Type B pancreatic cell (in vitro differentiated cells): ENCODE results near the gene IMMP2L. TPM values are rescaled to one million over a fixed set of nuclear protein-coding genes. Genes with fewer than 3 reads are reported as not detected.

Experiments
- DNase-seq: peaks from one replicate; pipeline ENCODE4 v3.0.0; 2021; ENCODE audit warnings: mixed read lengths; ENCODE audit not compliant: unreplicated experiment; ENCODE audit errors: extremely low spot score
- H3K27ac Mint-ChIP-seq: 2 replicates; pipeline ENCODE4 v1.8.0; 2021; ENCODE audit warnings: mild to moderate bottlenecking, mixed read lengths
- H3K27me3 Mint-ChIP-seq: 2 replicates; pipeline ENCODE4 v1.8.0; 2021; ENCODE audit warnings: mixed read lengths
- H3K36me3 Mint-ChIP-seq: 2 replicates; pipeline ENCODE4 v1.8.0; 2021; ENCODE audit warnings: mixed read lengths
- H3K4me1 Mint-ChIP-seq: one replicate; pipeline ENCODE4 v1.8.0; 2021; ENCODE audit warnings: mixed read lengths; ENCODE audit not compliant: unreplicated experiment
- H3K4me3 Mint-ChIP-seq: 2 replicates; pipeline ENCODE4 v1.8.0; 2021; ENCODE audit warnings: mild to moderate bottlenecking, mixed read lengths
- H3K9me3 Mint-ChIP-seq: 2 replicates; pipeline ENCODE4 v1.8.0; 2021; ENCODE audit warnings: mixed read lengths
- total RNA-seq: library from RNA; stranded (reverse); gene quantifications from 2 replicates; pipeline ENCODE4 v1.2.1, GENCODE V29; 2021; ENCODE audit warnings: low replicate concordance
- TF ChIP-seq, protein P1 (sequence below): fragments of 200-600 bp; sonication (generic); conservative IDR thresholded peaks from 2 replicates; pipeline ENCODE4 v1.5.0; 2021; ENCODE audit warnings: antibody characterized with exemption, mild to moderate bottlenecking

IMMP2L gene
- total RNA-seq, 1 donor from 2014 or later = 23.0 TPM

DNA sequence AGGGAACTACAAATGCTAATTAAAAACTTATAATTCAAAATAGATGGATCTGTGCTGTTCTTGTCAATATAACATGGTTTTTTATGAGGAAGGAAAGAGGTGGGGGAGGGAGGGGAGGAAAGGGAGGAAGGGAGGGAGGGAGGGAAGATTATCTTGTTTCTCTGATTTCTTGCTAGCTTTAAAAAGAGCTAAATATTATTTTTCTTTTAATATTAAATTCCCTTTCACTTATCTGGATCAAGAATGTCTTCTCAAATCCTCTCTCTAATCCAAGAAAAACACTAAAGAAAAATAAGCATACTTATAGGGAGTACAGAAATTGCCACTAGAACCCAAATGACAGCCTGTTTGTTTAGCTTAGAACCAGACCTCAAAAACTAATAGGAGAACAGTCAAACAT, 416.2 kb downstream of the IMMP2L start:
- no peak overlapping the region for H3K4me3 Mint-ChIP-seq
- no peaks in the 10 kb centered on the region for H3K9me3 Mint-ChIP-seq
- no peak for DNase-seq
- H3K27ac Mint-ChIP-seq = no peak overlapping the region
- TF ChIP-seq, protein P1, sequence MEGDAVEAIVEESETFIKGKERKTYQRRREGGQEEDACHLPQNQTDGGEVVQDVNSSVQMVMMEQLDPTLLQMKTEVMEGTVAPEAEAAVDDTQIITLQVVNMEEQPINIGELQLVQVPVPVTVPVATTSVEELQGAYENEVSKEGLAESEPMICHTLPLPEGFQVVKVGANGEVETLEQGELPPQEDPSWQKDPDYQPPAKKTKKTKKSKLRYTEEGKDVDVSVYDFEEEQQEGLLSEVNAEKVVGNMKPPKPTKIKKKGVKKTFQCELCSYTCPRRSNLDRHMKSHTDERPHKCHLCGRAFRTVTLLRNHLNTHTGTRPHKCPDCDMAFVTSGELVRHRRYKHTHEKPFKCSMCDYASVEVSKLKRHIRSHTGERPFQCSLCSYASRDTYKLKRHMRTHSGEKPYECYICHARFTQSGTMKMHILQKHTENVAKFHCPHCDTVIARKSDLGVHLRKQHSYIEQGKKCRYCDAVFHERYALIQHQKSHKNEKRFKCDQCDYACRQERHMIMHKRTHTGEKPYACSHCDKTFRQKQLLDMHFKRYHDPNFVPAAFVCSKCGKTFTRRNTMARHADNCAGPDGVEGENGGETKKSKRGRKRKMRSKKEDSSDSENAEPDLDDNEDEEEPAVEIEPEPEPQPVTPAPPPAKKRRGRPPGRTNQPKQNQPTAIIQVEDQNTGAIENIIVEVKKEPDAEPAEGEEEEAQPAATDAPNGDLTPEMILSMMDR = no peak
- H3K27me3 Mint-ChIP-seq = no peaks in the 10 kb centered on the region
- H3K36me3 Mint-ChIP-seq = no peaks in the 10 kb centered on the region
- no peaks in the 10 kb centered on the region for H3K4me1 Mint-ChIP-seq

GRCh38 chr7:111145472-111145871, 416.8 kb downstream of the IMMP2L start:
- no peak for DNase-seq
- H3K27me3 Mint-ChIP-seq = no peaks in the 10 kb centered on the region
- H3K4me3 Mint-ChIP-seq = no peak overlapping the region
- no peak overlapping the region for H3K27ac Mint-ChIP-seq
- H3K9me3 Mint-ChIP-seq = no peaks in the 10 kb centered on the region
- no peaks in the 10 kb centered on the region for H3K4me1 Mint-ChIP-seq
- TF ChIP-seq, protein P1 = no peak
- H3K36me3 Mint-ChIP-seq = no peaks in the 10 kb centered on the region

DNA sequence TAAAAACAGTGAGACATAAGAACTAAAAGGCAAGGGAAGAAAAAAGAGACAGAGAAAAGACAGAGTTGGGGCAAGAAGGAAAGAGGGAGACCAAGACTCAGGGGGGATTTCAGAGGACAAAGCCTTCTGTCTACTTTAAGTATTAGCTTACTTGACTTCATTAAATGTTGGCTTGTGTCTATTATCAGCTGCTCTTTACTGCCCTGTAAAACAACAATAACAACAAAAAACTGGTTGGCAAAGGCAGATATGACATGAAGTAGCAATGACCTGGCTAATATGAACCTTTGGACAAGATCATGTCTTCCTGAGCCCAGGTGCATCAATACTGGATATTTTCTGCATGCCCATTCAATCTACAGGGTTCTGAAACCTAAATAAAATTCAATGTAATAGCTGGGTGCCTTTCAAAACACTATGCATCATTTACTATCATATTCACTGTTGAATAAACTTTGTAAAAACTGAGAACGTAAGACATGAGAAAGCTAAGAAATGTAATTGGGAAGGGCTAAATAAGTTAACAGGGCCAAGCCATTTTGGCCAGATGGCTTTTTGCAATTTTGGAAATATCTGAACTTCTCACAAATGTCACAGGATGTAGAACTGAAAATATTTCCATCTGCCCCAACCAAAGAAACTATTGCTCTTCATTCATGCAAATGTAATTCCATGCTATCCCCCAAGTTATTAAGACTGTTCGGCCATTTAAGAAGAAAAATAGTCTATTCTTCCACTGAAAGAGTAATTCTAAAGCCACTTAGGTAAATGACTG, 422.0 kb downstream of the IMMP2L start:
- H3K9me3 Mint-ChIP-seq = no peaks in the 10 kb centered on the region
- no peak overlapping the region for H3K4me3 Mint-ChIP-seq
- H3K27ac Mint-ChIP-seq = no peak overlapping the region
- DNase-seq = no peak
- TF ChIP-seq, protein P1 = no peak
- no peaks in the 10 kb centered on the region for H3K27me3 Mint-ChIP-seq
- no peaks in the 10 kb centered on the region for H3K36me3 Mint-ChIP-seq
- peaks cover 5% of the 10 kb centered on the region for H3K4me1 Mint-ChIP-seq

DNA sequence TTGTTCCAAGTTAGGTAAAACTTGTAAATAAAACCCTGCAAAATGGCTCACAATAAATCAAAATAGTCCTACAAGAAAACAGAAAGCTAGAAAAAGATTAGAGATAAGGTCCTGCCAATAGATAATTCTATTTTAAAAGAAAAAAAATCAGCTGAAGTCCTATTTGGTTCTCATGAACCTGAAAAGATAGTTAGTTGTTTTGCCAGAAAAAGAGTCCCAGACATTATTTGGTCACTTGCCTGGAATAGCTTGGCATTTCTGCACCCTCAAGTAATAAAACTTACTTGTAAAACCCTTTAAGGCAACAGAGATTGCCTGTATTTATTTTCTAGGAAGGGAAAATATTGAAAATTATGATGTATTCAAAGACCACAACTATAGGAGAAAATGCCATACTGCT, 423.7 kb downstream of the IMMP2L start:
- Mint-ChIP-seq H3K36me3 (no peaks in the 10 kb centered on the region), H3K4me1 (peaks cover 5% of the 10 kb centered on the region), H3K27me3 (no peaks in the 10 kb centered on the region), H3K27ac (peak overlapping the region; percentile 22), H3K4me3 (no peak overlapping the region), H3K9me3 (no peaks in the 10 kb centered on the region)
- TF ChIP-seq, protein P1 = no peak
- DNase-seq = no peak

DNA sequence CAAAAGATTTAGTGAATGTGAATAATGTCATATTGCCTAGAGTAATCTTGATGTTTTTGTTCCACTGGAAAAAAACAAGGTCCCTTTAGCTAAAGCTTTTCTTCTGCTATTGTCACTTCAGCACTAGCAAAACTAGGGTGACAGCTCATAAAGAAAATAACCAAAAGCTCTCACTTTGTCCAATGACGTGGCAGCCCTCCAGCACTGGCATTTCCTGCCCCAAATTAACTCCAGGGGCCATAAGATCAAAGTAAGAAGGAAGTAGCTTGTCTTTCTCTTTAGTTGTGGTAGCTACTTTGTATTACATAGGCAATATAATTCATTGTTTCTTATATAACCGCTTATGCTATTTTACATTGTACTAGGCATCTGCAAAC, 424.1 kb downstream of the IMMP2L start:
- Mint-ChIP-seq H3K27ac (peak overlapping the region; percentile 22), H3K27me3 (no peaks in the 10 kb centered on the region), H3K4me1 (peaks cover 5% of the 10 kb centered on the region), H3K9me3 (no peaks in the 10 kb centered on the region), H3K36me3 (no peaks in the 10 kb centered on the region), H3K4me3 (no peak overlapping the region)
- TF ChIP-seq, protein P1 = no peak
- no peak for DNase-seq
